GM12872 (cell line): ENCODE data around the gene TCF7.

Source experiments
- TF ChIP-seq, protein P1 (sequence below): IDR thresholded peaks from 3 replicates; pipeline ENCODE4 v1.5.1; 2011; ENCODE audit warnings: low read depth, mild to moderate bottlenecking, low read length, moderate library complexity; ENCODE audit not compliant: insufficient read depth

Gene TCF7

DNA sequence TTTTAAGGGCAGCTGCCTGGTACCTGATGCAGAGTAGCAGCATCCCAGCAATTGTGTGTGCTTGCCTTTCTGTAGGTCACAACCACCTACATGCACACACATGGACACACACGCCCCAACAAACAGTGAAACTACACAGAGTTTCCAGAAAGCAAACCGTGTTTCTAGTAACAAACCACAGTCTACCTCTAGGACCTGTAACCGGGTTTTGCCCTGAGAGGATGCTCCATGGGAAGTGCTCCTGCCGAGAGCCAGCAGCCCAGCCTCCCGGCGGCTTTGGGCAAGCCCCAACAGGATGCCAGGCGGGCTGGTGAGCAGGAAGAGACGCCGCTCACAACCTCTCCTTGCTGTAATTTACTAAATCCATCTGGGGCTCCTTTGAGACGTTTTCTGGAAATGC is 4.1 kb upstream of the TCF7 start:
- TF ChIP-seq, protein P1, sequence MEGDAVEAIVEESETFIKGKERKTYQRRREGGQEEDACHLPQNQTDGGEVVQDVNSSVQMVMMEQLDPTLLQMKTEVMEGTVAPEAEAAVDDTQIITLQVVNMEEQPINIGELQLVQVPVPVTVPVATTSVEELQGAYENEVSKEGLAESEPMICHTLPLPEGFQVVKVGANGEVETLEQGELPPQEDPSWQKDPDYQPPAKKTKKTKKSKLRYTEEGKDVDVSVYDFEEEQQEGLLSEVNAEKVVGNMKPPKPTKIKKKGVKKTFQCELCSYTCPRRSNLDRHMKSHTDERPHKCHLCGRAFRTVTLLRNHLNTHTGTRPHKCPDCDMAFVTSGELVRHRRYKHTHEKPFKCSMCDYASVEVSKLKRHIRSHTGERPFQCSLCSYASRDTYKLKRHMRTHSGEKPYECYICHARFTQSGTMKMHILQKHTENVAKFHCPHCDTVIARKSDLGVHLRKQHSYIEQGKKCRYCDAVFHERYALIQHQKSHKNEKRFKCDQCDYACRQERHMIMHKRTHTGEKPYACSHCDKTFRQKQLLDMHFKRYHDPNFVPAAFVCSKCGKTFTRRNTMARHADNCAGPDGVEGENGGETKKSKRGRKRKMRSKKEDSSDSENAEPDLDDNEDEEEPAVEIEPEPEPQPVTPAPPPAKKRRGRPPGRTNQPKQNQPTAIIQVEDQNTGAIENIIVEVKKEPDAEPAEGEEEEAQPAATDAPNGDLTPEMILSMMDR, result no peak

- TF ChIP-seq, protein P1, result no peak
These were observed 2.5 kb upstream of the TCF7 start for GRCh38 chr5:134111741-134112647.

DNA sequence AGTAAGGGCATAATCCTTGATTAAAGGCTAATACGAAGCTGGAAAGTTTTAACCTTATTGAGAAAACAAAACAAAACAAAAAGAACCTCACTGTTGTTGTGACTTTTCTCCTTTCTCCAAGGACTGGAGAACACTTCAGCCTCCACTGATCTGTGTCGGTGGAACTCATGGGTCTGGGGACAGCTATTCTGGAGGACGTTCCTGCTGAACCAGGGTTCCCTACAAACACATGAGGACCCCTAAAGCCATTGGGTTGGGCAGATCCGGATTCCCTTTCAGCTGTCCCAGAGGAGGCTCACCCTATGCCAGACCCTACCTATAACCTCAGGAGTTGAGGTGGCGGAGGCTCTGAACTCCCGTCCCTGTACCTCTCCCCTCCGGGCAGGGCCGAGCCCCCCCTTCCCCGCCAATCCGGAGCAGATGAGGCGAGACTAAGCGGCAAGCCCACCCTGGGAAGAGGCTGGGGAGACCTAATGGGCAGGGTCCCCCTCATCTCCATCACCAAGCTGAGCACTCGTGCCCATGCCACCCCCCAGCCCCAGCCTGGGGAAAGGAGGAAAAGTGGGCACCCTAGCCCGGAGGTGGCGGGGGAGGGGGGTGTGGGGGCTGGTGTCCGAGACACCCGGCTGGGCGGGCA is 1.6 kb upstream of the TCF7 start:
- TF ChIP-seq, protein P1, result no peak

DNA sequence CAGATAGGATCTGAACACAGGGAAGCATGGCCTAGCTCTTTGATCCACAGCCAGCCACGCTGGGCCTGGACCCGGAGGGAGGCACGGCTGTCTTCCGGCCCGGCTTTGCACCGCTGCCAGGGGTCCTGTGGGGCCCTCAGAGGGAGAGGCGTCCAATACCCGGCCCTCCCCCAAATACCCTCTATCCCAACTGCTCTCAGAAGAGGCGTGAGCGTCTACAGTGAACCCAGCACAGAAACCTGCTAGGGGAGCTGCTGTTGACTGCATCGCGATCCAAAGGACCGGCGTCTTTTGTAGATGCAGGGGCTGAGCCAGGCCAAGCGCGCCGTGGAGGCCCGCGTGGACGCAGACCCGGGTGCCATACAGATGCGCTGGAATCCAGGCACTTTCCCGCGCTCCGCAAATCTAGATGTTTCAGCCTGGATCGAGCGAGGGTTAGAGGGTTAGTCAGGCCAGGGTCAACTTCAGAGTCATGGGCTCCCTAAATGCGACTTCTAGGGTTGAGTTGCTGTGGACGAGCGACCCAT is 1.1 kb upstream of the TCF7 start:
- TF ChIP-seq, protein P1, result no peak

DNA sequence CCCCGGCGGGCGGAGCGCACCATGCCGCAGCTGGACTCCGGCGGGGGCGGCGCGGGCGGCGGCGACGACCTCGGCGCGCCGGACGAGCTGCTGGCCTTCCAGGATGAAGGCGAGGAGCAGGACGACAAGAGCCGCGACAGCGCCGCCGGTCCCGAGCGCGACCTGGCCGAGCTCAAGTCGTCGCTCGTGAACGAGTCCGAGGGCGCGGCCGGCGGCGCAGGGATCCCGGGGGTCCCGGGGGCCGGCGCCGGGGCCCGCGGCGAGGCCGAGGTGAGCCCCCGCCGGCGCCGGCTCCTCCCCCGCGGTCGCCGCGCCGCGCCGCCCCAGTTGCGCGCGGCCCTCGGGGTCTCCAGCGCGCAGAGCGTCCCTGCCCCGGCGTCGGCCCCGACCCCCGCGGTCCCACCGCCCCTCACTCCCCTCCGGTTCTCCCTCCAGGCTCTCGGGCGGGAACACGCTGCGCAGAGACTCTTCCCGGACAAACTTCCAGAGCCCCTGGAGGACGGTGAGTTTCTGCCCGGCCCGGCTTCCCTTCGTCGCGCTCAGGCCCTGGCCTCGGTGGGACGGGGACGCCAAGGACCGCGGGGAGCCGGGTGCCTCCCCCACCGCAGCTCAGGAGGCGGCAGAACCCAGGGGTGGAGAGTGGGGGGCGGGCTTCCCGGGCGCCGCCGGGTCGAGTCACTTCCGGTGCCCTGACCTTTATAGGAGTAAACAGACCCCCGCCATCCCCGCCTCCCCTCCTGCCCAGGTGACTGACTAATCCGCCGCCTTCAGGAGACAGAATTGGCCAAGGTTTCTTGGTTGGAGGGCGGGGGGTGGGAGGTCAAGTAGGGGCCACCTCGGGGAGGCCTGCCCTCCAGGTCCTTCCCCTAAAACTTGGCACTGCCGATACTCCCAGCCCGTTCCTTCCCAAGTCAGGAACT is 665 bp downstream of the TCF7 start:
- TF ChIP-seq, protein P1, result no peak

- TF ChIP-seq, protein P1, result no peak
These were observed 1.3 kb downstream of the TCF7 start for GRCh38 chr5:134115806-134116175.
